ENCODE results near the gene PDS5B. TPM values are rescaled to one million over a fixed set of nuclear protein-coding genes. Genes with fewer than 3 reads are reported as not detected.

PDS5B gene
- total and polyA plus RNA-seq, 11 donors, result 3.7 to 28.8 (median 18.6) TPM

DNA sequence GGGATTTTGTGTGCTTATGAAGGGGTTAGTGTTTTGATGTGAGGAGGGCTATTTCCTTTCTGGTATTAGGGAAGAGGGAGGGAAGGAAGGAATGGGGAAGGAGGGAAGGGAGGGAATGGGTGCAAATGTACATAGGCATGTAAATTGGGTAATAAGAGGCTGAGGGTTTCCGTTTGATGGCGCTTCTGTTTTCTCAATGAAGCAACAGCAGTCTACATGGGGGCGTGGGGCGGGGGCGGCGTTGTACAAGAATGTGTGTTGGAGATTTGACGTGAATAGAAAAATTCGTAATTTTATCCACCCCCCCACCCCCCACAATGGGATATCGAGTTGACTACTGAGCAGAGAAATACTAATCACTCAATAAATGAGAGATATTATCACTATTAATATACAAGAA lies 52.5 kb downstream of the PDS5B start:
- no peak for ATAC-seq
- intact Hi-C loops (cut with DNase I), result loop anchor here in 9 of 10 donors (1.0 to 10.0 kb wide), 4 partner anchors 52 to 256 kb away; partner anchors contain the start of gene PDS5B (in 9 of the 9)
- TF ChIP-seq CTCF (IDR thresholded peaks at IDR 0.05) (no peak), POLR2A (IDR thresholded peaks at IDR 0.05) (no peak)
- 74 to 82% (median 80%) methylated on average over 9 of the region's 9 CpGs for WGBS, 4 donors
- H3K27ac ChIP-seq, result no peak overlapping the region
- peaks cover 0 to 42% (median 10%) of the 10 kb centered on the region in 12 donors for H3K4me1 ChIP-seq
- no peak overlapping the region for H3K4me3 ChIP-seq
- DNase-seq, result no peak
- no peaks in the 10 kb centered on the region for H3K27me3 ChIP-seq
- no peaks in the 10 kb centered on the region for H3K36me3 ChIP-seq
- H3K9me3 ChIP-seq, result no peaks in the 10 kb centered on the region

- intact Hi-C loops (cut with DNase I), result loop anchor here (1.0 to 10.0 kb wide), 7 partner anchors 52 to 905 kb away; partner anchors contain the start of gene PDS5B (in 10 of the 10)
- Histone ChIP-seq H3K27me3 (no peaks in the 10 kb centered on the region), H3K4me1 (peaks cover 0 to 42% (median 9%) of the 10 kb centered on the region in 12 donors), H3K9me3 (no peaks in the 10 kb centered on the region), H3K4me3 (no peak overlapping the region), H3K27ac (no peak overlapping the region), H3K36me3 (no peaks in the 10 kb centered on the region)
- TF ChIP-seq CTCF (IDR thresholded peaks at IDR 0.05) (peak; percentile 69 to 91 (median 82)), POLR2A (IDR thresholded peaks at IDR 0.05) (no peak)
- ATAC-seq (peak in 3 of 4 donors; percentile 80 to 91 (median 86)), DNase-seq (peak in 4 of 5 donors; percentile 43 to 58 (median 48))
- WGBS, 4 donors, result 29 to 36% (median 31%) methylated on average over 4 of the region's 4 CpGs
These were observed 53.4 kb downstream of the PDS5B start for GRCh38 chr13:32639502-32640105.

DNA sequence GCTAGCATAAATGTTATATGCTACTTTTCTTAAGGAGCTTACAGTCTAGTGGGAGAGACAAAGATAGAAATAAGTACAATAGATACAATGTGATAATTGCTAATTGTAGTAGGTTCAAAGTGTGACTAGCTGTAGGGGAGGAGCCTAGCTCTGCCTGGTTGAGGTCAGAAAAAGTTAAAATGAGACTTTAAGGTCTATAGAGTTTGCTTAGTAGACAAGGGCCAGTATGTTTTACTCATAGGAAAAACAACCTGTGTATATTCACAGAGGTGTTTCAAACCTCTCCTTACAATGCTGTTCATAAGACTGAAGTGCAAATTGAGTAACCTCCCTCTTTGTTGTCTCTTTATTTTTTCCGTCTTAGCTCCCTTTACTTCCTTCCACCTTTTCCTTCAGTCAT lies 56.1 kb downstream of the PDS5B start:
- WGBS, 4 donors, result 46 to 60% (median 54%) methylated on average over 1 of the region's 1 CpG
- Histone ChIP-seq H3K27ac (no peak overlapping the region), H3K36me3 (no peaks in the 10 kb centered on the region), H3K9me3 (no peaks in the 10 kb centered on the region), H3K27me3 (no peaks in the 10 kb centered on the region), H3K4me1 (peaks cover 0 to 47% (median 10%) of the 10 kb centered on the region in 12 donors), H3K4me3 (no peak overlapping the region)
- ATAC-seq (no peak), DNase-seq (no peak)
- TF ChIP-seq POLR2A (IDR thresholded peaks at IDR 0.05) (no peak), CTCF (IDR thresholded peaks at IDR 0.05) (no peak)
- intact Hi-C loops (cut with DNase I), result loop anchor here in 4 of 10 donors (5.0 to 10.0 kb wide), 4 partner anchors 55 to 902 kb away; partner anchors contain the start of gene PDS5B (in 1 of the 4)

DNA sequence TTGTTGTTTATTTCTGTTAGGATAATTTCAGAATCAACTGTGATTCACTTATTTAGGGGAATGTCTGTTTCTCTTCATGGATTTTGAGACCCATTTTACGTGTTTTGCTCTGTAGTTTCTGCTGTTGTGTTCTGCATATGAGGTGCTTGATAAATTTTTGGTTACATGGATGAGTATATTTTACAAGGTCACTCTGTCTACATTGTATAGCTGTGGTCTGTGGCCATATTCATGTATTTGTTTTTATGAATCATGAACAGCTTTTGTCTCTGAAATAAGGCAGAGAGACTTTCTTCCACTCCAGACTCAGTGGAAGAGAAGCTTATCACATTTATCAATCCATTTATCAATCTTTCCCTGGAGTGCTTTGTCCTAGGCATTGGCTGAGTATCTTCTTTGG lies 56.6 kb downstream of the PDS5B start:
- Histone ChIP-seq H3K4me1 (peaks cover 0 to 49% (median 11%) of the 10 kb centered on the region in 12 donors), H3K36me3 (no peaks in the 10 kb centered on the region), H3K9me3 (no peaks in the 10 kb centered on the region), H3K27ac (no peak overlapping the region), H3K4me3 (no peak overlapping the region), H3K27me3 (no peaks in the 10 kb centered on the region)
- intact Hi-C loops (cut with DNase I), result loop anchor here in 4 of 10 donors (5.0 to 10.0 kb wide), 4 partner anchors 56 to 902 kb away; partner anchors contain the start of gene PDS5B (in 1 of the 4)
- DNase-seq (no peak), ATAC-seq (no peak)
- TF ChIP-seq CTCF (IDR thresholded peaks at IDR 0.05) (no peak), POLR2A (IDR thresholded peaks at IDR 0.05) (no peak)
- 67 to 79% (median 72%) methylated on average over 1 of the region's 1 CpG for WGBS, 4 donors

Measured in heart left ventricle (tissue), 16 donors.